WI38 (cell line): ENCODE measurements around the gene PIK3CA.

Experiments
- H3K4me3 ChIP-seq: 2 replicates; pipeline ENCODE4 v1.5.1; 2011; ENCODE audit warnings: low read depth, mild to moderate bottlenecking, control low read depth, low read length
- CTCF ChIP-seq: IDR thresholded peaks from 2 replicates; pipeline ENCODE4 v1.5.1; 2012; ENCODE audit warnings: low read depth, mild to moderate bottlenecking, control low read depth, low read length

Gene PIK3CA

GRCh38 chr3:179276743-179277142 lies 128.6 kb downstream of the PIK3CA start:
- no peak for TF ChIP-seq CTCF

GRCh38 chr3:179278151-179278550 lies 130.0 kb downstream of the PIK3CA start:
- TF ChIP-seq CTCF: no peak
- H3K4me3 ChIP-seq: no peak overlapping the region

More at GRCh38 chr3:179276743-179277142, 128.6 kb downstream of the PIK3CA start:
- H3K4me3 ChIP-seq: no peak overlapping the region

- no peak overlapping the region for H3K4me3 ChIP-seq
- TF ChIP-seq CTCF: no peak
Measured at GRCh38 chr3:179278932-179279693, 131.0 kb downstream of the PIK3CA start.

- H3K4me3 ChIP-seq: no peak overlapping the region
- TF ChIP-seq CTCF: no peak
Measured at GRCh38 chr3:179279837-179280236, 131.7 kb downstream of the PIK3CA start.

GRCh38 chr3:179281825-179282224 lies 133.7 kb downstream of the PIK3CA start:
- TF ChIP-seq CTCF: no peak
- no peak overlapping the region for H3K4me3 ChIP-seq

GRCh38 chr3:179286331-179286730 lies 138.2 kb downstream of the PIK3CA start:
- no peak for TF ChIP-seq CTCF
- no peak overlapping the region for H3K4me3 ChIP-seq

GRCh38 chr3:179288845-179289244 lies 140.7 kb downstream of the PIK3CA start:
- TF ChIP-seq CTCF: no peak
- H3K4me3 ChIP-seq: no peak overlapping the region
